Loucy (cell line): ENCODE results near the gene RPL9.

ENCODE experiments used
- H2AFZ ChIP-seq: fragments of 200-600 bp; sonication (generic); 2 replicates; pipeline ENCODE4 v1.6.0; 2016; ENCODE audit warnings: antibody characterized with exemption, mild to moderate bottlenecking, low read length, moderate library complexity
- H3F3A ChIP-seq: fragments of 200-600 bp; 2 replicates; pipeline ENCODE4 v1.6.0; 2016; ENCODE audit warnings: antibody characterized with exemption, low read depth, mild to moderate bottlenecking
- H3K27me3 ChIP-seq: fragments of 200-600 bp; sonication (generic); 2 replicates; pipeline ENCODE4 v1.6.1; 2014; ENCODE audit warnings: low read length, mild to moderate bottlenecking; ENCODE audit not compliant: insufficient read depth, poor library complexity, severe bottlenecking
- H3K36me3 ChIP-seq: fragments of 200-600 bp; sonication (generic); 2 replicates; pipeline ENCODE4 v1.6.1; 2016; ENCODE audit warnings: low read length; ENCODE audit not compliant: insufficient read depth
- H3K4me1 ChIP-seq: fragments of 200-600 bp; sonication (generic); 2 replicates; pipeline ENCODE4 v1.5.1; 2014; ENCODE audit warnings: low read length, mild to moderate bottlenecking; ENCODE audit not compliant: insufficient read depth, poor library complexity, severe bottlenecking
- H3K4me2 ChIP-seq: fragments of 200-600 bp; sonication (generic); 2 replicates; pipeline ENCODE4 v1.6.0; 2014; ENCODE audit warnings: antibody characterized with exemption, low read length, low read depth, mild to moderate bottlenecking; ENCODE audit not compliant: poor library complexity, severe bottlenecking
- H3K4me3 ChIP-seq: fragments of 200-600 bp; sonication (generic); 2 replicates; pipeline ENCODE4 v1.5.1; 2014; ENCODE audit warnings: low read length, mild to moderate bottlenecking, mixed read lengths; ENCODE audit not compliant: poor library complexity, severe bottlenecking
- H3K79me2 ChIP-seq: fragments of 200-600 bp; sonication (generic); 2 replicates; pipeline ENCODE4 v1.6.1; 2014; ENCODE audit warnings: low read length; ENCODE audit not compliant: insufficient read depth
- H3K9ac ChIP-seq: fragments of 200-600 bp; sonication (generic); 2 replicates; pipeline ENCODE4 v1.6.0; 2014; ENCODE audit warnings: mild to moderate bottlenecking, low read depth, low read length, moderate library complexity; ENCODE audit not compliant: poor library complexity, severe bottlenecking
- H3K9me2 ChIP-seq: fragments of 200-600 bp; sonication (generic); replicated peaks from 2 replicates; pipeline ENCODE4 v1.6.1; 2016; ENCODE audit warnings: low read depth, low read length, mixed read lengths
- H3K9me3 ChIP-seq: fragments of 200-600 bp; sonication (generic); 2 replicates; pipeline ENCODE4 v1.6.1; 2014; ENCODE audit warnings: mild to moderate bottlenecking, antibody characterized with exemption, low read length, low read depth; ENCODE audit not compliant: insufficient read depth
- H4K20me1 ChIP-seq: fragments of 200-600 bp; sonication (generic); 2 replicates; pipeline ENCODE4 v1.6.0; 2014; ENCODE audit warnings: antibody characterized with exemption, low read length, mild to moderate bottlenecking; ENCODE audit not compliant: insufficient read depth, poor library complexity, severe bottlenecking
- EZH2phosphoT487 ChIP-seq: fragments of 200-600 bp; IDR thresholded peaks from 2 replicates; pipeline ENCODE4 v1.6.1; 2018; ENCODE audit warnings: antibody characterized with exemption, mild to moderate bottlenecking, moderate library complexity, borderline replicate concordance
- TF ChIP-seq, protein P1 (sequence below): fragments of 200-600 bp; sonication (generic); conservative IDR thresholded peaks from 2 replicates; pipeline ENCODE4 v1.5.1; 2014; ENCODE audit warnings: mild to moderate bottlenecking, antibody characterized with exemption, low read length

The RPL9 gene

DNA sequence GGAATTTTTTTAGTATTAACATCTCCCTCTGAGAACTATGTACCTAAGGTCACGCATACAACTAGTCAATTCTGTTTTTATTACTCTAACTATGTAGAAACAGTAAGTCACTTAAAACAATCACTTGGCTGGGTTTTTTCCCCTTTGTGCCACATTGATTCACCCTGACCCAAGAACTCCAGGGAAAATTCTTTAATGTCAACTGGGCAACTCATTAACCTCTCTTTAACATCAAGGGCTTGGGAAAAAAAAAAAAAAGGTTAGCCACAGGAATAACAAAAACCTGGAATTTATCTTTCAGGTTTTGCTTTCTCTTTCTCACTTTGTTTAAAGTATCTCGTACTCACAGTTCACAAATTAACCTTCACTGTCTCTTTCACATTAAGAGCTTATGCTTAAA lies 8.1 kb downstream of the RPL9 start:
- peaks cover 37% of the 10 kb centered on the region for H4K20me1 ChIP-seq
- no peak overlapping the region for H3K4me2 ChIP-seq
- peaks cover 45% of the 10 kb centered on the region for H3K36me3 ChIP-seq
- H3K4me3 ChIP-seq = no peak overlapping the region
- H3K27me3 ChIP-seq = no peaks in the 10 kb centered on the region
- peaks cover 32% of the 10 kb centered on the region for H3K79me2 ChIP-seq
- H2AFZ ChIP-seq = no peak overlapping the region
- no peaks in the 10 kb centered on the region for H3K9me3 ChIP-seq
- peaks cover 4% of the 10 kb centered on the region; the same call in 1 of the 2 replicates for H3F3A ChIP-seq
- TF ChIP-seq, protein P1, sequence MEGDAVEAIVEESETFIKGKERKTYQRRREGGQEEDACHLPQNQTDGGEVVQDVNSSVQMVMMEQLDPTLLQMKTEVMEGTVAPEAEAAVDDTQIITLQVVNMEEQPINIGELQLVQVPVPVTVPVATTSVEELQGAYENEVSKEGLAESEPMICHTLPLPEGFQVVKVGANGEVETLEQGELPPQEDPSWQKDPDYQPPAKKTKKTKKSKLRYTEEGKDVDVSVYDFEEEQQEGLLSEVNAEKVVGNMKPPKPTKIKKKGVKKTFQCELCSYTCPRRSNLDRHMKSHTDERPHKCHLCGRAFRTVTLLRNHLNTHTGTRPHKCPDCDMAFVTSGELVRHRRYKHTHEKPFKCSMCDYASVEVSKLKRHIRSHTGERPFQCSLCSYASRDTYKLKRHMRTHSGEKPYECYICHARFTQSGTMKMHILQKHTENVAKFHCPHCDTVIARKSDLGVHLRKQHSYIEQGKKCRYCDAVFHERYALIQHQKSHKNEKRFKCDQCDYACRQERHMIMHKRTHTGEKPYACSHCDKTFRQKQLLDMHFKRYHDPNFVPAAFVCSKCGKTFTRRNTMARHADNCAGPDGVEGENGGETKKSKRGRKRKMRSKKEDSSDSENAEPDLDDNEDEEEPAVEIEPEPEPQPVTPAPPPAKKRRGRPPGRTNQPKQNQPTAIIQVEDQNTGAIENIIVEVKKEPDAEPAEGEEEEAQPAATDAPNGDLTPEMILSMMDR = no peak
- TF ChIP-seq EZH2phosphoT487 = no peak
- H3K9me2 ChIP-seq = no peaks in the 10 kb centered on the region
- no peak overlapping the region for H3K9ac ChIP-seq
- peaks cover 4% of the 10 kb centered on the region for H3K4me1 ChIP-seq

DNA sequence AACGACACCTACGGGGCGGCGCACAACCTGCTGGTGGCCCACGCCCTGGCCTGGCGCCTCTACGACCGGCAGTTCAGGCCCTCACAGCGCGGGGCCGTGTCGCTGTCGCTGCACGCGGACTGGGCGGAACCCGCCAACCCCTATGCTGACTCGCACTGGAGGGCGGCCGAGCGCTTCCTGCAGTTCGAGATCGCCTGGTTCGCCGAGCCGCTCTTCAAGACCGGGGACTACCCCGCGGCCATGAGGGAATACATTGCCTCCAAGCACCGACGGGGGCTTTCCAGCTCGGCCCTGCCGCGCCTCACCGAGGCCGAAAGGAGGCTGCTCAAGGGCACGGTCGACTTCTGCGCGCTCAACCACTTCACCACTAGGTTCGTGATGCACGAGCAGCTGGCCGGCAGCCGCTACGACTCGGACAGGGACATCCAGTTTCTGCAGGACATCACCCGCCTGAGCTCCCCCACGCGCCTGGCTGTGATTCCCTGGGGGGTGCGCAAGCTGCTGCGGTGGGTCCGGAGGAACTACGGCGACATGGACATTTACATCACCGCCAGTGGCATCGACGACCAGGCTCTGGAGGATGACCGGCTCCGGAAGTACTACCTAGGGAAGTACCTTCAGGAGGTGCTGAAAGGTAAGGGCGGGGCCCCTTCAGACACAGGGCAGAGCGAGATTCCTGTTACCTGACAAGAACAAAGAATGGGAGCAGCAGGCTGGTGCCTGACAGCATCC lies 11.7 kb downstream of the RPL9 start:
- no peak overlapping the region for H3K4me2 ChIP-seq
- peaks cover 9% of the 10 kb centered on the region for H3K36me3 ChIP-seq
- H3K27me3 ChIP-seq = no peaks in the 10 kb centered on the region
- no peaks in the 10 kb centered on the region for H3K79me2 ChIP-seq
- H3K4me1 ChIP-seq = no peaks in the 10 kb centered on the region
- peaks cover 4% of the 10 kb centered on the region; the same call in 1 of the 2 replicates for H3F3A ChIP-seq
- peaks cover under 1% of the 10 kb centered on the region for H4K20me1 ChIP-seq
- H3K4me3 ChIP-seq = no peak overlapping the region
- no peak overlapping the region for H3K9ac ChIP-seq
- H3K9me3 ChIP-seq = no peaks in the 10 kb centered on the region
- no peak for TF ChIP-seq EZH2phosphoT487
- TF ChIP-seq, protein P1 = no peak
- H3K9me2 ChIP-seq = no peaks in the 10 kb centered on the region
- H2AFZ ChIP-seq = no peak overlapping the region

DNA sequence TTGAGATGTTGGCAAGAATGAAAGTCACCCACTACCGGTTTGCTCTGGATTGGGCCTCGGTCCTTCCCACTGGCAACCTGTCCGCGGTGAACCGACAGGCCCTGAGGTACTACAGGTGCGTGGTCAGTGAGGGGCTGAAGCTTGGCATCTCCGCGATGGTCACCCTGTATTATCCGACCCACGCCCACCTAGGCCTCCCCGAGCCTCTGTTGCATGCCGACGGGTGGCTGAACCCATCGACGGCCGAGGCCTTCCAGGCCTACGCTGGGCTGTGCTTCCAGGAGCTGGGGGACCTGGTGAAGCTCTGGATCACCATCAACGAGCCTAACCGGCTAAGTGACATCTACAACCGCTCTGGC lies 12.3 kb downstream of the RPL9 start:
- H3K9me2 ChIP-seq = no peaks in the 10 kb centered on the region
- H2AFZ ChIP-seq = no peak overlapping the region
- no peak overlapping the region for H3K4me3 ChIP-seq
- H3K36me3 ChIP-seq = peaks cover 3% of the 10 kb centered on the region; the same call in 1 of the 2 replicates
- H3K79me2 ChIP-seq = no peaks in the 10 kb centered on the region
- no peaks in the 10 kb centered on the region for H3K27me3 ChIP-seq
- no peaks in the 10 kb centered on the region for H3K9me3 ChIP-seq
- H4K20me1 ChIP-seq = no peaks in the 10 kb centered on the region
- no peak overlapping the region for H3K4me2 ChIP-seq
- no peak for TF ChIP-seq EZH2phosphoT487
- TF ChIP-seq, protein P1 = no peak
- H3K9ac ChIP-seq = no peak overlapping the region
- no peaks in the 10 kb centered on the region for H3K4me1 ChIP-seq
- peaks cover 4% of the 10 kb centered on the region; the same call in 1 of the 2 replicates for H3F3A ChIP-seq
